B cell (primary cell): ENCODE results near the gene ARNT2. TPM values are rescaled to one million over a fixed set of nuclear protein-coding genes. Genes with fewer than 3 reads are reported as not detected.

Experiments
- ATAC-seq: fragments of 200-7000 bp; cut with Tn5 transposase; one replicate; pipeline ENCODE4 v1.10.0; 2021; ENCODE audit warnings: low read depth, mild to moderate bottlenecking, moderate number of reproducible peaks, moderate library complexity
- CTCF ChIA-PET: fragments of 350-600 bp; sonication (Branson Sonifier 250); formaldehyde crosslinking; loops from one replicate; lab custom pipeline; 2021; ENCODE audit warnings: antibody characterized with exemption, inconsistent platforms; lab: Charles Lee
- POLR2A ChIA-PET: fragments of 350-600 bp; sonication (Branson Sonifier 250); formaldehyde crosslinking; loops from one replicate; lab custom pipeline; 2021; ENCODE audit warnings: antibody characterized with exemption; lab: Charles Lee
- DNase-seq: peaks from one replicate; pipeline ENCODE4 v3.0.0; 2013
- H2AFZ ChIP-seq: 2 replicates; pipeline ENCODE4 v1.6.1; 2012; ENCODE audit warnings: mild to moderate bottlenecking, low read depth, low read length; ENCODE audit not compliant: insufficient read depth, poor library complexity, severe bottlenecking
- H3K27ac ChIP-seq, 2 donors: 1 replicate in 1 of 2; 2 replicates in 1 of 2; pipeline ENCODE4 v1.5.1; 2012 to 2013; ENCODE audit warnings: low read length in 2 of 2, mild to moderate bottlenecking in 2 of 2, moderate library complexity in 1 of 2
- H3K27me3 ChIP-seq, 4 experiments: fragments of 200-600 bp in 1 of 4; sonication (generic) in 1 of 4; replicated peaks in 1 of 4; 1 replicate in 2 of 4; 2 replicates in 2 of 4; pipeline versions ENCODE4 v1.6.1 to v1.7.0; 2013 to 2016; ENCODE audit warnings: low read length in 3 of 4, mild to moderate bottlenecking in 2 of 4, mixed read lengths in 1 of 4, moderate library complexity in 1 of 4; ENCODE audit not compliant: insufficient read depth in 4 of 4, control insufficient read depth in 3 of 4; ENCODE audit errors: control extremely low read depth in 1 of 4
- H3K36me3 ChIP-seq, 2 experiments: replicated peaks in 1 of 2; 1 replicate in 1 of 2; 2 replicates in 1 of 2; pipeline versions ENCODE4 v1.6.1 to v1.7.1; 2013; ENCODE audit warnings: low read length in 1 of 2; ENCODE audit not compliant: insufficient read depth in 2 of 2, control insufficient read depth in 1 of 2; ENCODE audit errors: control extremely low read depth in 1 of 2, extremely low read depth in 1 of 2
- H3K4me1 ChIP-seq, 2 donors: fragments of 200-600 bp in 1 of 2; sonication (generic) in 1 of 2; 1 replicate in 1 of 2; 2 replicates in 1 of 2; pipeline versions ENCODE4 v1.5.1 to v1.6.1; 2013 to 2017; ENCODE audit warnings: low read length in 2 of 2; ENCODE audit not compliant: control insufficient read depth in 2 of 2, insufficient read depth in 2 of 2
- H3K4me2 ChIP-seq: replicated peaks from 2 replicates; pipeline ENCODE3; 2012; ENCODE audit warnings: mild to moderate bottlenecking, low read depth, low read length; ENCODE audit not compliant: poor library complexity, severe bottlenecking
- H3K4me3 ChIP-seq, 5 experiments: fragments of 200-600 bp in 1 of 5; sonication (generic) in 1 of 5; 1 replicate in 3 of 5; 2 replicates in 2 of 5; pipeline versions ENCODE4 v1.5.1 to v1.7.0; 2011 to 2016; ENCODE audit warnings: low read length in 4 of 5, mild to moderate bottlenecking in 4 of 5, low read depth in 2 of 5, control low read depth in 1 of 5, moderate library complexity in 1 of 5; ENCODE audit not compliant: insufficient read depth in 1 of 5; ENCODE audit errors: control extremely low read depth in 1 of 5, extremely low read depth in 1 of 5
- H3K79me2 ChIP-seq: fragments of 200-600 bp; sonication (generic); one replicate; pipeline ENCODE4 v1.6.0; 2016; ENCODE audit warnings: low read length; ENCODE audit not compliant: control insufficient read depth, insufficient read depth
- H3K9ac ChIP-seq: fragments of 200-600 bp; sonication (generic); 2 replicates; pipeline ENCODE4 v1.6.1; 2017; ENCODE audit warnings: mild to moderate bottlenecking, low read length, moderate library complexity
- H3K9me3 ChIP-seq, 3 donors: one replicate each; pipeline versions ENCODE4 v1.6.1 to v1.7.1; 2013; ENCODE audit warnings: low read length in 2 of 3; ENCODE audit not compliant: control insufficient read depth in 2 of 3, insufficient read depth in 1 of 3; ENCODE audit errors: control extremely low read depth in 1 of 3
- H4K20me1 ChIP-seq: 2 replicates; pipeline ENCODE4 v1.6.0; 2012; ENCODE audit warnings: mild to moderate bottlenecking, low read length; ENCODE audit not compliant: insufficient read depth, control insufficient read depth, poor library complexity, severe bottlenecking
- H3K27ac Mint-ChIP-seq: one replicate; pipeline ENCODE4 v1.8.0; 2021; ENCODE audit warnings: mixed read lengths
- H3K27me3 Mint-ChIP-seq: one replicate; pipeline ENCODE4 v1.8.0; 2021; ENCODE audit warnings: mixed read lengths
- H3K4me1 Mint-ChIP-seq: one replicate; pipeline ENCODE4 v1.8.0; 2021; ENCODE audit warnings: mixed read lengths
- H3K4me3 Mint-ChIP-seq: one replicate; pipeline ENCODE4 v1.8.0; 2021; ENCODE audit warnings: mixed read lengths
- H3K9me3 Mint-ChIP-seq: one replicate; pipeline ENCODE4 v1.8.0; 2022; ENCODE audit warnings: mixed read lengths; ENCODE audit not compliant: insufficient read depth
- EZH2 ChIP-seq: IDR thresholded peaks from 2 replicates; pipeline ENCODE4 v1.6.1; 2012; ENCODE audit warnings: borderline replicate concordance, low read depth, mild to moderate bottlenecking, moderate library complexity, low read length; ENCODE audit not compliant: insufficient read depth, poor library complexity, severe bottlenecking
- WGBS: methylation state at CpG from one replicate; pipeline ENCODE4 v1.1.5; 2013; ENCODE audit warnings: missing lambda C conversion rate; ENCODE audit not compliant: insufficient coverage; 5-methylcytosine and 5-hydroxymethylcytosine counted together
- intact Hi-C: fragments of 100-400 bp; cut with micrococcal nuclease; formaldehyde crosslinking; loops from one replicate; pipeline ENCODE4 v1.10.0; 2022
- polyA plus RNA-seq: library from polyadenylated mRNA; depleted of rRNA; stranded (reverse); fragments of >200 nt; gene quantifications from 2 replicates; pipeline ENCODE4 v1.2.3, GENCODE V29; 2012
- total RNA-seq, 2 donors: library from RNA; stranded (reverse); fragments of 120-200 nt in 1 of 2; gene quantifications; 1 replicate in 1 of 2; 2 replicates in 1 of 2; pipeline versions ENCODE4 v1.2.3 to v1.2.4, GENCODE V29; 2013 to 2022
- TF ChIP-seq, protein P1 (sequence below): fragments of 200-600 bp; IDR thresholded peaks from one replicate; pipeline ENCODE4 v1.8.0; 2022; ENCODE audit warnings: antibody characterized with exemption, mild to moderate bottlenecking

The ARNT2 gene
- total and polyA plus RNA-seq, 2 donors (not counting 1 experiment from before 2014, with no cell fraction given), result not detected

DNA sequence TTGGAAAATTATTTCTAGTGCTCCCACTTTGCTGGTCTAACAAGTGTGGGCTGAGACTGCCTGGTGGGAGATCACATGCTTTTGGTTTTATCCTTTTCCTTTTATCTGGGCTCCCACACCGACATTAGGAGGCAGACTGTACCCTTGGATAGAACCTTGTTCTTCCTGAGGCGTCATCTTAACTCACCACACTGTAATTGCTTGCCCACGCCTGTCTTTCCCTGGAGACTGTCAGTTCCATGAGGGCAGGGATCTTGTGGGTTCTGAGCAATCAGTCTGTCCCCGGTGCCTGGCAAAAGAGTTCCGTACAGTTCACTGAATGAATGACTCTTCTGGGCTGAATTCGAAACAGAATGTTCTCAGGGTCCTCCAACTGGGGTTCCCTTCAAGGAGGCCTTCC is 166.4 kb downstream of the ARNT2 start:
- Histone ChIP-seq H4K20me1 (no peaks in the 10 kb centered on the region), H3K4me3 (no peak overlapping the region), H3K9ac (no peak overlapping the region), H3K27ac (no peak overlapping the region), H3K36me3 (no peaks in the 10 kb centered on the region), H3K9me3 (peaks cover 0 to 5% (median 0%) of the 10 kb centered on the region in 3 donors), H3K79me2 (no peaks in the 10 kb centered on the region), H3K4me1 (no peaks in the 10 kb centered on the region), H3K4me2 (no peak overlapping the region), H3K27me3 (peaks cover 0 to 3% (median 0%) of the 10 kb centered on the region in 4 experiments), H2AFZ (no peak overlapping the region)
- ChIA-PET POLR2A (no interaction called here), CTCF (no interaction called here)
- TF ChIP-seq, protein P1, sequence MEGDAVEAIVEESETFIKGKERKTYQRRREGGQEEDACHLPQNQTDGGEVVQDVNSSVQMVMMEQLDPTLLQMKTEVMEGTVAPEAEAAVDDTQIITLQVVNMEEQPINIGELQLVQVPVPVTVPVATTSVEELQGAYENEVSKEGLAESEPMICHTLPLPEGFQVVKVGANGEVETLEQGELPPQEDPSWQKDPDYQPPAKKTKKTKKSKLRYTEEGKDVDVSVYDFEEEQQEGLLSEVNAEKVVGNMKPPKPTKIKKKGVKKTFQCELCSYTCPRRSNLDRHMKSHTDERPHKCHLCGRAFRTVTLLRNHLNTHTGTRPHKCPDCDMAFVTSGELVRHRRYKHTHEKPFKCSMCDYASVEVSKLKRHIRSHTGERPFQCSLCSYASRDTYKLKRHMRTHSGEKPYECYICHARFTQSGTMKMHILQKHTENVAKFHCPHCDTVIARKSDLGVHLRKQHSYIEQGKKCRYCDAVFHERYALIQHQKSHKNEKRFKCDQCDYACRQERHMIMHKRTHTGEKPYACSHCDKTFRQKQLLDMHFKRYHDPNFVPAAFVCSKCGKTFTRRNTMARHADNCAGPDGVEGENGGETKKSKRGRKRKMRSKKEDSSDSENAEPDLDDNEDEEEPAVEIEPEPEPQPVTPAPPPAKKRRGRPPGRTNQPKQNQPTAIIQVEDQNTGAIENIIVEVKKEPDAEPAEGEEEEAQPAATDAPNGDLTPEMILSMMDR, result no peak
- no peak for TF ChIP-seq EZH2
- H3K27me3 Mint-ChIP-seq, result peaks cover 37% of the 10 kb centered on the region
- no peak overlapping the region for H3K4me3 Mint-ChIP-seq
- H3K27ac Mint-ChIP-seq, result no peak overlapping the region
- no peak for DNase-seq
- no peak for ATAC-seq
- 63% methylated on average over 6 of the region's 6 CpGs for WGBS
- H3K4me1 Mint-ChIP-seq, result no peaks in the 10 kb centered on the region
- H3K9me3 Mint-ChIP-seq, result no peaks in the 10 kb centered on the region
- intact Hi-C loops, result no loop called here

DNA sequence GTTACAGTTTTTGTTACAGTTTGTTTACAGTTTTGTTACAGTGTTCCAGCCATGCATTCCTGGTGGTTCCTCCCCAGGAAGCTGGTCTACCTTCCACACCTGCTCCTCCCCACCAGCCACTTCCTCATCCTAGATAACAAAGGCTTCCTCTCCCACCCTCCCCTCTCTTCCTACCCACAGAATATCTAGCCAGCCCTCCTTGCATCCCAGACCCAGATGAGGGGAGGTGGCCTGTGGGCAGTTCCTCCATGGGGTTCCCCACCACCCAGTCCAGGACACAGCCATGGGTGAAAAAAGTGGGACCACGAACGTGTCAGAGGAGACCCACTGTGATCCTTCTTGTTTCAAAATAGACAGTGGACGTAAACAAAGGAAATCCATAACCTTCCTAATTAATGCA is 168.2 kb downstream of the ARNT2 start:
- Mint-ChIP-seq H3K4me3 (no peak overlapping the region), H3K4me1 (no peaks in the 10 kb centered on the region), H3K27me3 (peaks cover 23% of the 10 kb centered on the region), H3K9me3 (no peaks in the 10 kb centered on the region), H3K27ac (no peak overlapping the region)
- H2AFZ ChIP-seq, result no peak overlapping the region
- no peak for TF ChIP-seq EZH2
- TF ChIP-seq, protein P1, result no peak
- H3K4me2 ChIP-seq, result no peak overlapping the region
- no peaks in the 10 kb centered on the region for H4K20me1 ChIP-seq
- peaks cover 0 to 5% (median 0%) of the 10 kb centered on the region in 3 donors for H3K9me3 ChIP-seq
- no peaks in the 10 kb centered on the region for H3K4me1 ChIP-seq
- ChIA-PET POLR2A (no interaction called here), CTCF (no interaction called here)
- no peak overlapping the region for H3K27ac ChIP-seq
- no peak overlapping the region for H3K4me3 ChIP-seq
- no CpG with 5 or more reads among the region's 3 CpGs for WGBS
- H3K36me3 ChIP-seq, result no peaks in the 10 kb centered on the region
- ATAC-seq (no peak), DNase-seq (no peak)
- H3K79me2 ChIP-seq, result no peaks in the 10 kb centered on the region
- H3K9ac ChIP-seq, result no peak overlapping the region
- peaks cover 0 to 3% (median 0%) of the 10 kb centered on the region in 4 experiments for H3K27me3 ChIP-seq
- intact Hi-C loops, result no loop called here
